Peyer's patch (tissue), 4 donors: Measurements from ENCODE around the gene MRPL30. TPM values are rescaled to one million over a fixed set of nuclear protein-coding genes. Genes with fewer than 3 reads are reported as not detected.
"Not testable (repeated sequence)": the region's sequence is repeated elsewhere in the genome, so short reads cannot be mapped to it uniquely, and the experiment has no call there.

Source experiments
- DNase-seq, 3 donors: peaks; one replicate each; pipeline ENCODE4 v3.0.0-alpha.2; 2017 to 2019
- H3K27ac ChIP-seq, 4 donors: fragments of 200-600 bp; sonication (generic); one replicate each; pipeline ENCODE4 v1.5.1; 2016 to 2019
- H3K27me3 ChIP-seq, 2 donors: fragments of 200-600 bp; sonication (generic); one replicate each; pipeline ENCODE4 v1.5.1; 2019
- H3K36me3 ChIP-seq, 3 donors: fragments of 200-600 bp; sonication (generic); one replicate each; pipeline ENCODE4 v1.5.1; 2016 to 2019
- H3K4me1 ChIP-seq, 4 donors: fragments of 200-600 bp; sonication (generic); one replicate each; pipeline ENCODE4 v1.5.1; 2016 to 2019
- H3K4me3 ChIP-seq, 4 donors: fragments of 200-600 bp; sonication (generic); 1 replicate in 3 of 4; 2 replicates in 1 of 4; pipeline ENCODE4 v1.5.1; 2016 to 2019; ENCODE audit warnings: mild to moderate bottlenecking in 1 of 4
- H3K9me3 ChIP-seq, 4 donors: fragments of 200-600 bp; sonication (generic); one replicate each; pipeline ENCODE4 v1.5.1; 2016 to 2019; ENCODE audit warnings: mild to moderate bottlenecking in 1 of 4
- CTCF ChIP-seq, 6 experiments: fragments of 450-650 bp in 4 of 6; fragments of 200-600 bp in 2 of 6; sonication (generic) in 1 of 6; IDR thresholded peaks; one replicate each; pipeline ENCODE4 v1.5.1; 2017 to 2019; ENCODE audit warnings: antibody characterized with exemption in 6 of 6, mild to moderate bottlenecking in 3 of 6, moderate library complexity in 1 of 6
- POLR2A ChIP-seq, 2 donors: fragments of 450-650 bp; IDR thresholded peaks; one replicate each; pipeline ENCODE4 v1.5.1; 2017; ENCODE audit warnings: antibody characterized with exemption in 2 of 2, mild to moderate bottlenecking in 2 of 2, moderate library complexity in 2 of 2
- total RNA-seq, 4 donors: library from RNA; depleted of rRNA; stranded (reverse); fragments of >200 nt; gene quantifications; one replicate each; pipeline ENCODE4 v1.1.0, GENCODE V29; 2016

Gene MRPL30
- 10 to 100 TPM; 17.1 to 38.0 (median 23.8) TPM for total RNA-seq

GRCh38 chr2:99180755-99181623, at the start of gene MRPL30, which contains the start of gene MITD1:
MRPL30 (plus strand) TSS chr2:99181184; CDS start chr2:99186204, 5,020 bp downstream.
MITD1 (minus strand) TSS chr2:99181058; CDS start chr2:99180981, 77 bp downstream.
- Histone ChIP-seq H3K9me3 (no peaks in the 10 kb centered on the region), H3K27me3 (no peaks in the 10 kb centered on the region), H3K4me1 (peaks cover 8 to 22% (median 16%) of the 10 kb centered on the region in 4 donors), H3K4me3 (peak within 1 kb of the TSS; percentile 63 to 93 (median 72)), H3K36me3 (no peaks in the 10 kb centered on the region), H3K27ac (peak within 1 kb of the TSS; percentile 64 to 86 (median 74))
- TF ChIP-seq CTCF (IDR thresholded peaks at IDR 0.05) (no peak), POLR2A (IDR thresholded peaks at IDR 0.05) (peak; percentile 29 to 65)
- DNase-seq = peak; percentile 90 to 96 (median 92)

GRCh38 chr2:99135044-99135556, 45.9 kb upstream of the MRPL30 start:
- H3K4me1 ChIP-seq, H3K27me3 ChIP-seq, DNase-seq, H3K27ac ChIP-seq, H3K4me3 ChIP-seq, H3K36me3 ChIP-seq: not testable (repeated sequence)
- H3K9me3 ChIP-seq = peaks cover 0 to 13% (median 0%) of the 10 kb centered on the region in 4 donors

- no peaks in the 10 kb centered on the region for H3K36me3 ChIP-seq
- peaks cover 0 to 4% (median 0%) of the 10 kb centered on the region in 4 donors for H3K4me1 ChIP-seq
- no peak overlapping the region for H3K4me3 ChIP-seq
- no peak overlapping the region for H3K27ac ChIP-seq
- DNase-seq = no peak
- H3K27me3 ChIP-seq = no peaks in the 10 kb centered on the region
- H3K9me3 ChIP-seq = no peaks in the 10 kb centered on the region
- TF ChIP-seq POLR2A (IDR thresholded peaks at IDR 0.05) (no peak), CTCF (IDR thresholded peaks at IDR 0.05) (no peak)
These were observed 42.0 kb upstream of the MRPL30 start for GRCh38 chr2:99139003-99139402.

GRCh38 chr2:99140056-99140859, 40.7 kb upstream of the MRPL30 start:
- H3K9me3 ChIP-seq = no peaks in the 10 kb centered on the region
- DNase-seq = no peak
- H3K27me3 ChIP-seq = no peaks in the 10 kb centered on the region
- peak overlapping the region; percentile 89 to 96 (median 94) for H3K27ac ChIP-seq
- TF ChIP-seq CTCF (IDR thresholded peaks at IDR 0.05) = no peak
- no peak for TF ChIP-seq POLR2A (IDR thresholded peaks at IDR 0.05)
- H3K36me3 ChIP-seq = no peaks in the 10 kb centered on the region
- peaks cover 0 to 4% (median 0%) of the 10 kb centered on the region in 4 donors for H3K4me1 ChIP-seq
- peak overlapping the region; percentile 60 to 85 (median 75) for H3K4me3 ChIP-seq

GRCh38 chr2:99140860-99141109, 40.2 kb upstream of the MRPL30 start:
- Histone ChIP-seq H3K27me3 (no peaks in the 10 kb centered on the region), H3K36me3 (no peaks in the 10 kb centered on the region), H3K4me1 (peaks cover 0 to 4% (median 0%) of the 10 kb centered on the region in 4 donors), H3K9me3 (no peaks in the 10 kb centered on the region), H3K27ac (peak overlapping the region; percentile 89 to 96 (median 94)), H3K4me3 (peak overlapping the region; percentile 60 to 85 (median 75))
- no peak for TF ChIP-seq POLR2A (IDR thresholded peaks at IDR 0.05)
- TF ChIP-seq CTCF (IDR thresholded peaks at IDR 0.05) = no peak
- no peak for DNase-seq
